ACHN (cell line): Measurements from ENCODE around the gene CCM2.
"Not testable (repeated sequence)": the region's sequence is repeated elsewhere in the genome, so short reads cannot be mapped to it uniquely, and the experiment has no call there.

Source experiments
- DNase-seq: peaks from one replicate; pipeline ENCODE4 v3.0.0-alpha.2; 2015
- in situ Hi-C: cut with HindIII; loops from 2 replicates; pipeline ENCODE4 v1.10.0; 2017; ENCODE audit warnings: low sequenced_read_pairs, low pct_ligation_motif_present, low pct_unique_long_range_greater_than_20kb

The CCM2 gene

GRCh38 chr7:45100761-45101480 lies 100.9 kb downstream of the CCM2 start:
- in situ Hi-C loops, result no loop called here
- no peak for DNase-seq

- in situ Hi-C loops, result no loop called here
Observed at GRCh38 chr7:45101748-45102147, 101.7 kb downstream of the CCM2 start.

GRCh38 chr7:45102785-45103712 lies 103.0 kb downstream of the CCM2 start:
- in situ Hi-C loops, result no loop called here
- no peak for DNase-seq

More at GRCh38 chr7:45101748-45102147, 101.7 kb downstream of the CCM2 start:
- DNase-seq, result no peak

GRCh38 chr7:45103958-45104843 lies 104.2 kb downstream of the CCM2 start:
- in situ Hi-C loops, result no loop called here

GRCh38 chr7:45104844-45105587 lies 105.0 kb downstream of the CCM2 start:
- in situ Hi-C loops, result no loop called here
- no peak for DNase-seq

More at GRCh38 chr7:45103958-45104843, 104.2 kb downstream of the CCM2 start:
- DNase-seq, result no peak

GRCh38 chr7:45105588-45106188 lies 105.7 kb downstream of the CCM2 start:
- no peak for DNase-seq
- in situ Hi-C loops, result no loop called here

- no peak for DNase-seq
- in situ Hi-C loops, result no loop called here
Observed at GRCh38 chr7:45106820-45107219, 106.8 kb downstream of the CCM2 start.

GRCh38 chr7:45107356-45107755 lies 107.4 kb downstream of the CCM2 start:
- DNase-seq, result no peak
- in situ Hi-C loops, result no loop called here

- in situ Hi-C loops, result no loop called here
Observed at GRCh38 chr7:45108863-45109262, 108.9 kb downstream of the CCM2 start.

GRCh38 chr7:45111298-45112223 lies 111.6 kb downstream of the CCM2 start, which contains the start of gene TBRG4:
Gene TBRG4, minus strand, starts transcription at chr7:45111697. Its CDS starts 2,460 bp downstream, at chr7:45109237.
- in situ Hi-C loops, result no loop called here
- DNase-seq, result peak; percentile 99

More at GRCh38 chr7:45108863-45109262, 108.9 kb downstream of the CCM2 start:
- no peak for DNase-seq

- in situ Hi-C loops, result no loop called here
- no peak for DNase-seq
Observed at GRCh38 chr7:45112648-45113047, 112.6 kb downstream of the CCM2 start.

- DNase-seq, in situ Hi-C loops: not testable (repeated sequence)
Observed at GRCh38 chr7:45114257-45114656, 114.3 kb downstream of the CCM2 start.

GRCh38 chr7:45114926-45115325 lies 114.9 kb downstream of the CCM2 start:
- no peak for DNase-seq
- in situ Hi-C loops, result no loop called here

- DNase-seq, result no peak
- in situ Hi-C loops, result no loop called here
Observed at GRCh38 chr7:45116048-45116447, 116.0 kb downstream of the CCM2 start.

GRCh38 chr7:45117582-45117981 lies 117.6 kb downstream of the CCM2 start:
- in situ Hi-C loops, result no loop called here
- no peak for DNase-seq

GRCh38 chr7:45118292-45118691 lies 118.3 kb downstream of the CCM2 start:
- in situ Hi-C loops, result no loop called here
- DNase-seq, result no peak
